ENCODE data around the gene NLRP4.
"Not testable (repeated sequence)": the region's sequence is repeated elsewhere in the genome, so short reads cannot be mapped to it uniquely, and the experiment has no call there.

NLRP4 gene

GRCh38 chr19:55882626-55883025 lies 46.3 kb downstream of the NLRP4 start:
- DNase-seq = no peak

DNA sequence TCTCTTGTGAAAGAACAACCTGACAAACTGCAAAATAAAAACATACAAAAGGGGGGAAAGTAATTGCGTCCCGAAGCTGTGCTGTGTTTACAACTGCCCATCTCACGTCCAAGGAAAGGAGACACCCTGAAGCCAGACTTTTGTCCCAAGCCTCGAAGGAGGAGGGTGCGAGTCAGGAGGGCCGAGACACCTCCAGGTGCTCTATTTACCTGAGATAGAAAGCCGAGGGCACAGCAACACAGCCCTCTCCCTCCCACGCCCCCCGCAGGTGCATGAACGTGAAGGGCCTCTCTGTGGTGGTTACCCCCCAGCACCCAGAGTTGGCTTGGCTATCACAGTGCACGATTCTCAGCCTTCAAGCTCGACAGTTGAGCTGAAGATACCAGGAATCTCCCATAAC lies 62.6 kb downstream of the NLRP4 start:
- no peak for DNase-seq

GRCh38 chr19:55901369-55902079 lies 65.2 kb downstream of the NLRP4 start:
- no peak for DNase-seq

GRCh38 chr19:55902080-55902751 lies 65.9 kb downstream of the NLRP4 start:
- no peak for DNase-seq

GRCh38 chr19:55907286-55907685 lies 70.9 kb downstream of the NLRP4 start:
- no peak for DNase-seq

- no peak for DNase-seq
Observed at GRCh38 chr19:55907746-55908145, 71.4 kb downstream of the NLRP4 start.

DNA sequence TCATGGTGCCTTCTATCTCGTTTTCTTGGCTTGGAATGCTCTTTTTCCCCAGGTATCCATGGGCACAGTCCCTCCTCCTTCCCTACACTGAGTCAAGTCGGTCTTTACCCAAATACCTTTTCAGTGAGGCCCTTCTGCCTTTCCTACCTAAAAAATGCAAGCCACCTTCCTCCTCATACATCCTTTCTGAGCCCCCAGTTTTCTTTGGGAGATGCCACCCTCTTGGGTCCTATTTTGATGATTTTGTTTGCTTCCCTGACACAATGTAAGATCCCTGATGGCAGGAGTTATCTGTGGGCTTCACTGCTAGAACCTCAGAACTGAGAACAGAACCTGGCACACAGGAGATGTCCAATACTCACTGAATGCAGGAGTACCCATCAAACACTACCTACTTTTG lies 73.5 kb downstream of the NLRP4 start:
- no peak for DNase-seq

DNA sequence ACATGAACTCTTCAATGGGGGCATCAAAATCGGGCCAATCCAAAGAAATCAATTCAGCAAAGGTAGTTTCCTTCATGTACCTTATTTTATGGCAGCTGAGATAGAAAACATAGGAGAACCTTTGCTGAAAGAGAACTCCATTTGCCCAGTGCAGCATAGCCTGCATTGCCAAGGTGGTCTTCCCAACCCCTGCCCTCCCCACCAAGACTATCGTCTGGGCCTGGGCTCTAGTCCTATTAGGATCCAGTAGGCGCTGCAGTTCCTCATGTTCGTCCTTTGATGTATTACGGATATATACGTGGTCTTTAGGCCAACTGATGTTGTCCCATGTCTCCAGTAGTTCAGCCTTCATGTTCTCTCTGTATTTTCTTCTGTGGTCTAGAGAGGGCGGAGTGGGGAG lies 76.6 kb downstream of the NLRP4 start:
- DNase-seq = no peak

GRCh38 chr19:55913643-55914268 lies 77.4 kb downstream of the NLRP4 start:
- DNase-seq = no peak

- DNase-seq = no peak
Observed at GRCh38 chr19:55923556-55923955, 87.2 kb downstream of the NLRP4 start.

DNA sequence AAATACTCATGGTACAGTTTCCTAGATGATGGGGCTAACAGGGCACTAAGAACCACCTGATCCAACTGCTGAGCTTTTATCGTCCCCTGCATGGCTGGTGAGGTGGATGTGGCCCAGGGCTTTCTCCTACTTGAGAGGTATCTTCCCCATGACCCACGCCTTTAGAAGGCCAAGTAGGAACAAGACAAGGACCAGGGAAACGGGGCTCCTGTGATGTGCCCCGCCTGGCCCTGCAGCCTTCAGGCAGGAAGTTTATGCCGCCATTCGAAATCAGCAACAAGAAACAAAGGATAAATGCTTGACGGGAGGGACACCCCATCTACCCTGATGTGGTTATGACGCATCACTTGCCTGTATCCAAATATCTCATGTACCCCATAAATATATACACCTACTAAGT lies 91.7 kb downstream of the NLRP4 start:
- no peak for DNase-seq

- not testable (repeated sequence) for DNase-seq
Observed at GRCh38 chr19:55929258-55929657, 92.9 kb downstream of the NLRP4 start.

- DNase-seq = no peak
Observed at GRCh38 chr19:55930996-55931515, 94.7 kb downstream of the NLRP4 start.
